ENCODE data around the gene PID1.

Gene PID1

GRCh38 chr2:229088966-229089700, 182.0 kb downstream of the PID1 start:
- no peak for TF ChIP-seq CTCF (IDR thresholded peaks at IDR 0.05; ENCODE audit: control insufficient read depth, extremely low read depth, insufficient read depth)
- no peak for DNase-seq (ENCODE audit: low read depth)
- no peak overlapping the region for H3K4me3 ChIP-seq (ENCODE audit: low read depth, low read length)

DNA sequence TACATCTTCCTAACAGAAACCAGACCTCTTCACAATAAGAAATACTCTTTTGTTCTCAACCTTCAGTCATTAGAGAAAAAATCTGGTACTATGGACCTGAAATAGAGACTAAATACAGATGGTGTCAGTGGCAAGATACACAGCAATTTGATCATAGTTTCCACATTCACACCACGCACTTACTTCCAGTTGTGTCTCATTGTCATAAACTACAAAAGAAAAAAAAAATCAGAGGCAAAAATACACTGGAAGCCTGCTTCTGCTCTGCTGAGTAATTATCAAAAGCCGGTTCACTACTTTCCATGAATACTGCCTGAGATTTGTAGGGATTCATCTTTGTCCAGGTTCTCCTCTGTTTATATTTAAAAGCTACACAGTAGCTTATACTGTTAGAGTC, 182.6 kb downstream of the PID1 start:
- no peak for TF ChIP-seq CTCF (IDR thresholded peaks at IDR 0.05; ENCODE audit: control insufficient read depth, extremely low read depth, insufficient read depth)
- no peak for DNase-seq (ENCODE audit: low read depth)
- H3K4me3 ChIP-seq (ENCODE audit: low read depth, low read length) = no peak overlapping the region

DNA sequence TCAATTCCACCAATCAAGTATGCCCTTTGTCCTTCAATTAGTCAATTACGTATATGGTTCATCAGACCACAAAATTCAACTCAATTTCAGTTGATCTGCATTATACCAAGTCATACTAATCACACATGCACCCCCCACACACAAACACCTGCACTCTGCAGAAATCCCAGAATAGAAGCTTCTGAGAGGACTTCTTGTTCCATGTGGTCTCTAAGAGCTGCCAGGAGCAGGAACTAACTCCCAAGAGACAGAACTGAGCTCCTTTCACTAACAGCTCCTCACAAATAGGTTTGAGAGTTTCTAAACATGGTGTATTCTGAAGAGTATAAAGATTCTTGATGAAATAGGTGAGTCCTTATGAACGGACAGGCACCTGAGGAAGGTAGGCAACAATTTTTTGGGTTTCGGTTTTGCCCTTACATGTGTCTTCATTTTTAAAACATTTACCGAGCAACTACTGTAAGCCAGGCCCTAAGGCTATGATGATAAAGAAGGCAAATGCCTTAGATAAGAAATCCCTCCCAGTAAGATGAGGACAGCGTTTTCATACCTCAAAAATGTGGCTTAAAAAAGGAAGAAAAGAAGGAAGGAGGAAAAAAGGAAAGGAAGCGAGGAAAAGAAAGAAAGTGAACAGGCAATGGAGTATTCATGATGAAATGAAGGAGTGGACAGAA, 183.1 kb downstream of the PID1 start:
- TF ChIP-seq CTCF (IDR thresholded peaks at IDR 0.05; ENCODE audit: control insufficient read depth, extremely low read depth, insufficient read depth) = no peak
- H3K4me3 ChIP-seq (ENCODE audit: low read depth, low read length) = no peak overlapping the region
- no peak for DNase-seq (ENCODE audit: low read depth)

- TF ChIP-seq CTCF (IDR thresholded peaks at IDR 0.05; ENCODE audit: control insufficient read depth, extremely low read depth, insufficient read depth) = no peak
- DNase-seq (ENCODE audit: low read depth) = no peak
- H3K4me3 ChIP-seq (ENCODE audit: low read depth, low read length) = no peak overlapping the region
Measured at GRCh38 chr2:229087267-229087666, 183.8 kb downstream of the PID1 start.

DNA sequence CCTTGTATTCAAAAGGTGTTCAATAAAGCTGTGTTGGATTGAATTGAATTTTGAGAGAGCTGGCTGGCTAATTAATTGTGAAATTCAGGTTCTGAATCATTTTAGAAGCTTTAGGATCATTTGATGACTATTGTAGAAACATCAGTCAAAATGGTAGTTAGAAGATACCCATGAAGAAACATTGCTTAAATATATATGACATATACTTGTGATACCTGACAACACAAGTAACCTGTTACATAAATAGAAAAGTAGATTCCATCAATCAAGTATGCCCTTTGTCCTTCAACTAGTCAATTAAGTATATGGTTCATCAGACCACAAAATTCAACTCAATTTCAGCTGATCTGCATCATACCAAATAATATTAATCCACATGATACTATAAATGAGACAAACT, 185.6 kb downstream of the PID1 start:
- no peak for DNase-seq (ENCODE audit: low read depth)
- H3K4me3 ChIP-seq (ENCODE audit: low read depth, low read length) = no peak overlapping the region
- no peak for TF ChIP-seq CTCF (IDR thresholded peaks at IDR 0.05; ENCODE audit: control insufficient read depth, extremely low read depth, insufficient read depth)

- no peak overlapping the region for H3K4me3 ChIP-seq (ENCODE audit: low read depth, low read length)
- TF ChIP-seq CTCF (IDR thresholded peaks at IDR 0.05; ENCODE audit: control insufficient read depth, extremely low read depth, insufficient read depth) = no peak
- DNase-seq (ENCODE audit: low read depth) = no peak
Measured at GRCh38 chr2:229084447-229084846, 186.6 kb downstream of the PID1 start.

Data from LNCaP clone FGC (cell line).